Measurements from ENCODE around the gene ACSL1.

The ACSL1 gene

GRCh38 chr4:184715526-184715925 is 110.2 kb downstream of the ACSL1 start:
- no peak for DNase-seq (ENCODE audit: low read depth)
- no peak for TF ChIP-seq CTCF (IDR thresholded peaks at IDR 0.05; ENCODE audit: low read depth, low read length)
- no peak for TF ChIP-seq POLR2A (IDR thresholded peaks at IDR 0.05; ENCODE audit: extremely low read depth, insufficient read length)
- TF ChIP-seq, protein P1, sequence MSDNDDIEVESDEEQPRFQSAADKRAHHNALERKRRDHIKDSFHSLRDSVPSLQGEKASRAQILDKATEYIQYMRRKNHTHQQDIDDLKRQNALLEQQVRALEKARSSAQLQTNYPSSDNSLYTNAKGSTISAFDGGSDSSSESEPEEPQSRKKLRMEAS (IDR thresholded peaks at IDR 0.05; ENCODE audit: low read depth, low read length) = no peak
- TF ChIP-seq MYC (IDR thresholded peaks at IDR 0.05; ENCODE audit: low read depth, low read length) = no peak

GRCh38 chr4:184713887-184714286 is 111.9 kb downstream of the ACSL1 start:
- no peak for DNase-seq (ENCODE audit: low read depth)
- no peak overlapping the region for H3K4me3 ChIP-seq (ENCODE audit: low read depth, low read length)
- no peak for TF ChIP-seq CTCF (IDR thresholded peaks at IDR 0.05; ENCODE audit: low read depth, low read length)
- TF ChIP-seq, protein P1 (IDR thresholded peaks at IDR 0.05; ENCODE audit: low read depth, low read length) = no peak
- TF ChIP-seq POLR2A (IDR thresholded peaks at IDR 0.05; ENCODE audit: extremely low read depth, insufficient read length) = no peak
- TF ChIP-seq MYC (IDR thresholded peaks at IDR 0.05; ENCODE audit: low read depth, low read length) = no peak

More at GRCh38 chr4:184715526-184715925, 110.2 kb downstream of the ACSL1 start:
- no peak overlapping the region for H3K4me3 ChIP-seq (ENCODE audit: low read depth, low read length)

DNA sequence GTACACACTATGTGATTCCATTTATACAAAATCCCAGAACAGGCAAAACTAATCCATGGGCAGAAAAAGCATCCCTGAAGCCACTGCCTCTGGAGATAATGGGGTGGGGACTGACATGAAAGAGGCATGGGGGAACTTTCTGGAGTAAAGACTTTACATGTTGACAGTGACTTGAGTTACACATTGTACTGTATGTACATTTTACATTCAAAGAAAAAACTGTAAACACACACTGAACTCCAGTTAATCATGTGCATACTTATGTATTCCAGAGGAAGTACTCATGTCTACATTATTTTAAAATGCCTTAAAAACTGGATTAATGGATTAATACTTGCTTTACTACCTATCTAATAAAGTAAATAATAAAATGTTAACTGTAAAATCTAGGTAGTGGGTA is 113.4 kb downstream of the ACSL1 start:
- no peak overlapping the region for H3K4me3 ChIP-seq (ENCODE audit: low read depth, low read length)
- DNase-seq (ENCODE audit: low read depth) = no peak
- TF ChIP-seq CTCF (IDR thresholded peaks at IDR 0.05; ENCODE audit: low read depth, low read length) = no peak
- no peak for TF ChIP-seq MYC (IDR thresholded peaks at IDR 0.05; ENCODE audit: low read depth, low read length)
- TF ChIP-seq, protein P1 (IDR thresholded peaks at IDR 0.05; ENCODE audit: low read depth, low read length) = no peak
- no peak for TF ChIP-seq POLR2A (IDR thresholded peaks at IDR 0.05; ENCODE audit: extremely low read depth, insufficient read length)

GRCh38 chr4:184706453-184706852 is 119.3 kb downstream of the ACSL1 start:
- no peak for DNase-seq (ENCODE audit: low read depth)
- no peak for TF ChIP-seq MYC (IDR thresholded peaks at IDR 0.05; ENCODE audit: low read depth, low read length)
- no peak for TF ChIP-seq POLR2A (IDR thresholded peaks at IDR 0.05; ENCODE audit: extremely low read depth, insufficient read length)
- no peak for TF ChIP-seq CTCF (IDR thresholded peaks at IDR 0.05; ENCODE audit: low read depth, low read length)
- TF ChIP-seq, protein P1 (IDR thresholded peaks at IDR 0.05; ENCODE audit: low read depth, low read length) = no peak
- no peak overlapping the region for H3K4me3 ChIP-seq (ENCODE audit: low read depth, low read length)

DNA sequence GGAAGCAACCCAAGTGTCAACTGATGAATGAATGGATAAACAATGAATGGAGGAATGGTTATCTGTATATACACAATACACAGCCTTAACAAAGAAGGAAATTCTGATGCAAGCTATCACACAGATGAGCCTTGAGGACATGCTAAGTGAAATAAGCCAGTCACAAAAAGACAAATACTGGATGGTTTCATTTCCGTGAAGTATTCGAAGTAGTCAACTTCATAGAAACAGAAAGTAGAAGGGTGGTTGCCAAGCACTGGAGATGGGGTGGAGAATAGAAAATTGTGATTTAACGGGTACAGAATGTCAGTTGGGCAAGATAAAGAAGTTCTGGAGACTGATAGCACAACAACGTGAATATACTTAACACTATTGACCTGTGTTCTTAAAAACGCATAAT is 120.1 kb downstream of the ACSL1 start:
- no peak for TF ChIP-seq CTCF (IDR thresholded peaks at IDR 0.05; ENCODE audit: low read depth, low read length)
- DNase-seq (ENCODE audit: low read depth) = no peak
- H3K4me3 ChIP-seq (ENCODE audit: low read depth, low read length) = no peak overlapping the region

Data from NB4 (cell line).